Psoas muscle (tissue), 8 donors: ENCODE measurements around the gene CSPG4. TPM values are rescaled to one million over a fixed set of nuclear protein-coding genes. Genes with fewer than 3 reads are reported as not detected.
A peak's percentile ranks its signal among the peaks of the same experiment; 100 is the strongest.

ENCODE experiments used
- ATAC-seq, 4 donors: fragments of 200-7000 bp; cut with Tn5 transposase; one replicate each; pipeline ENCODE4 v1.9.1; 2020; ENCODE audit warnings: moderate library complexity in 3 of 4, mild to moderate bottlenecking in 2 of 4
- DNase-seq, 2 donors: peaks; one replicate each; pipeline ENCODE4 v3.0.0-alpha.2; 2020
- H3K27ac ChIP-seq: fragments of 200-600 bp; one replicate; pipeline ENCODE4 v1.8.0; 2022
- H3K27me3 ChIP-seq, 3 donors: fragments of 200-600 bp in 1 of 3; one replicate each; pipeline versions ENCODE4 v1.6.1 to v1.8.0; 2013 to 2022; ENCODE audit warnings: low read length in 2 of 3, mild to moderate bottlenecking in 2 of 3, moderate library complexity in 1 of 3; ENCODE audit not compliant: insufficient read depth in 3 of 3
- H3K36me3 ChIP-seq, 2 donors: fragments of 200-600 bp in 1 of 2; one replicate each; pipeline versions ENCODE4 v1.6.1 to v1.8.0; 2013 to 2022; ENCODE audit warnings: low read depth in 1 of 2, mild to moderate bottlenecking in 1 of 2, moderate library complexity in 1 of 2; ENCODE audit not compliant: insufficient read depth in 1 of 2
- H3K4me1 ChIP-seq: fragments of 200-600 bp; one replicate; pipeline ENCODE4 v1.8.0; 2022
- H3K4me3 ChIP-seq: fragments of 200-600 bp; one replicate; pipeline ENCODE4 v1.8.0; 2022; ENCODE audit warnings: mild to moderate bottlenecking
- H3K9me3 ChIP-seq: fragments of 200-600 bp; one replicate; pipeline ENCODE4 v1.8.0; 2022
- WGBS, 3 donors: extraction: QIAGEN DNeasy Blood & Tissue Kit; methylation state at CpG; one replicate each; pipeline versions ENCODE4 v1.1.6 to v1.1.7; 2013; 5-methylcytosine and 5-hydroxymethylcytosine counted together
- intact Hi-C, 2 donors: fragments of 100-400 bp; cut with DNase I; formaldehyde crosslinking; loops; one replicate each; pipeline versions ENCODE4 v1.11.0 to v1.14.2; 2022
- polyA plus RNA-seq, 3 donors: library from polyadenylated mRNA; stranded (reverse); fragments of 200-250 nt; gene quantifications; one replicate each; pipeline ENCODE4 v1.2.3, GENCODE V29; 2013
- total RNA-seq, 4 donors: library from RNA; stranded (reverse); fragmentation: NEBNext Ultra II Directional in 2 of 4; extraction: Animal tissue kit (Norgen Biotek cat#: 25700) in 2 of 4; gene quantifications; one replicate each; pipeline versions ENCODE4 v1.2.1 to v1.2.4, GENCODE V29; 2021 to 2023
- TF ChIP-seq, protein P1 (sequence below): fragments of 200-600 bp; IDR thresholded peaks from one replicate; pipeline ENCODE4 v1.8.0; 2022; ENCODE audit warnings: antibody characterized with exemption
- donor health status: healthy with polysubstance abuse.
- donor health status: DM: no; HTN: no; CAD: no; lungs with moderate emphysema.
- donor health status: Bipolar disorder and iron deficiency.
- donor health status: healthy.
- donor health status: DM: yes; HTN: yes; CAD: no.
- donor health status: DM: no; HTN: no; CAD: no.
- donor health status: DM: no; HTN: no; CAD: no.
- donor health status: DM: yes; HTN: yes; CAD: no.

CSPG4 gene
- total and polyA plus RNA-seq, 7 donors = 8.1 to 49.5 (median 15.9) TPM

DNA sequence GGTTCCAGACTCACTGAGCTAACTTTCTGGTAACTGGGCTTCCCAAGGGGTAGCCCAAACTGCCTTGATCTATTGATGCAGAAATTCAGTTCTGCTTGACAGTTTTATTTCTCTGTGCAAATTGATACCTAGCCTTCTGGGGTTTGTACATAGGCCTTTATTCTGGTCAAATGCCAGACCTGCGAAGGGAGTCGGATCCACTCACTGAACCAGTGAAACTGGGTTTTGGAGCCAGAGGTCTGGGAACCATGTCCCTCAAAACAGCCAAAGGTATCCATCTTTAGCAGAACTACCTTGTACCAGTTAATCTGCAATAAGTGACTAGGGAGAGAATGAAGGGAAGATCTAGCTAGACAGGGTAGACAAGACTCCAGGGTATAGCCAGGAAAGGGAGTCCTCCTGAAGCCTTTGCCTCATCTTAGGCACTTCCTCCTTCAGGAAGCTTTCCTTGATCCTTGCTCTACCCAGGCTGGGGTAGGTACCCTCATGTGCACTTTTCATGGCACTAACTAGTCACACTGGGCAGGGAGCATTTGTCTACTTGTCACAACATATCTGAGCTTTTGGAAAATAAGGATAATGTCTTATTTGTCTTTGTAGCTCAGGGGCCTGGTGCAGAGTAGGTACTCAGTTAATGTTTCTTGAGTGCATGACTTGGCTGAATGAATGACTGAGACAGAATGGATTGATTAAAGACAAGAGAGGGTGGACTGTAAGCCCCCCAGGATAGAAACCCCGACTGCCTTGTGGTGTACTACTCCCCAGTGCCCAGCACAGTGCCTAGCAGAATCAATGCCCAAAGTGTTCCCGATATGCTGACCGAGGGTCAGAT lies 66.3 kb downstream of the CSPG4 start:
- intact Hi-C loops = no loop called here
- TF ChIP-seq, protein P1, sequence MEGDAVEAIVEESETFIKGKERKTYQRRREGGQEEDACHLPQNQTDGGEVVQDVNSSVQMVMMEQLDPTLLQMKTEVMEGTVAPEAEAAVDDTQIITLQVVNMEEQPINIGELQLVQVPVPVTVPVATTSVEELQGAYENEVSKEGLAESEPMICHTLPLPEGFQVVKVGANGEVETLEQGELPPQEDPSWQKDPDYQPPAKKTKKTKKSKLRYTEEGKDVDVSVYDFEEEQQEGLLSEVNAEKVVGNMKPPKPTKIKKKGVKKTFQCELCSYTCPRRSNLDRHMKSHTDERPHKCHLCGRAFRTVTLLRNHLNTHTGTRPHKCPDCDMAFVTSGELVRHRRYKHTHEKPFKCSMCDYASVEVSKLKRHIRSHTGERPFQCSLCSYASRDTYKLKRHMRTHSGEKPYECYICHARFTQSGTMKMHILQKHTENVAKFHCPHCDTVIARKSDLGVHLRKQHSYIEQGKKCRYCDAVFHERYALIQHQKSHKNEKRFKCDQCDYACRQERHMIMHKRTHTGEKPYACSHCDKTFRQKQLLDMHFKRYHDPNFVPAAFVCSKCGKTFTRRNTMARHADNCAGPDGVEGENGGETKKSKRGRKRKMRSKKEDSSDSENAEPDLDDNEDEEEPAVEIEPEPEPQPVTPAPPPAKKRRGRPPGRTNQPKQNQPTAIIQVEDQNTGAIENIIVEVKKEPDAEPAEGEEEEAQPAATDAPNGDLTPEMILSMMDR = no peak

GRCh38 chr15:75644376-75644775 lies 68.3 kb downstream of the CSPG4 start:
- Histone ChIP-seq H3K27me3 (no peaks in the 10 kb centered on the region), H3K27ac (no peak overlapping the region), H3K36me3 (no peaks in the 10 kb centered on the region), H3K4me3 (no peak overlapping the region), H3K9me3 (no peaks in the 10 kb centered on the region), H3K4me1 (peaks cover 2% of the 10 kb centered on the region)
- TF ChIP-seq, protein P1 = no peak
- ATAC-seq (no peak), DNase-seq (peak in 1 of 2 donors; percentile 6)
- WGBS, 3 donors = 70 to 77% (median 74%) methylated on average over 2 of the region's 2 CpGs
- intact Hi-C loops = no loop called here

More for the DNA sequence above, 66.3 kb downstream of the CSPG4 start:
- Histone ChIP-seq H3K4me1 (peaks cover 11% of the 10 kb centered on the region), H3K27ac (peak overlapping the region; percentile 87), H3K27me3 (no peaks in the 10 kb centered on the region), H3K9me3 (no peaks in the 10 kb centered on the region), H3K4me3 (peak overlapping the region; percentile 93), H3K36me3 (no peaks in the 10 kb centered on the region)
- ATAC-seq (no peak), DNase-seq (no peak)
- 33 to 49% (median 48%) methylated on average over 5 of the region's 5 CpGs for WGBS, 3 donors

GRCh38 chr15:75641603-75642002 lies 71.0 kb downstream of the CSPG4 start:
- Histone ChIP-seq H3K9me3 (no peaks in the 10 kb centered on the region), H3K4me1 (peaks cover 19% of the 10 kb centered on the region), H3K36me3 (no peaks in the 10 kb centered on the region), H3K27ac (no peak overlapping the region), H3K4me3 (no peak overlapping the region), H3K27me3 (no peaks in the 10 kb centered on the region)
- intact Hi-C loops = no loop called here
- TF ChIP-seq, protein P1 = no peak
- DNase-seq = no peak
- ATAC-seq = no peak
- WGBS, 3 donors = 86 to 93% (median 91%) methylated on average over 5 of the region's 5 CpGs

DNA sequence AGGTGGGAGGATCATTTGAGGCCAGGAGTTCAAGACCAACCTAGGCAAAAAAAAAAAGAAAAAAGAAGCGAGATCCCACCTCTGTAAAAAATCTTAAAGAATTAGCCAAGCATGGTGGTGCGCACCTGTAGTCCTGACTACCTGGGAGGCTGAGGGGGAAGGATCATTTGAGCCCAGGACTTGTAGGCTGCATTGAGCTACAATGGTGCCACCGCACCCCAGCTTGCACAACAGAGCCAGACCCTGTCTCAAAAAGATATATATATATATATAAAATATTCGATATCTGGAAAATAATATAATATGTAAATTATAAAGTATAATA lies 71.5 kb downstream of the CSPG4 start:
- ATAC-seq = no peak
- TF ChIP-seq, protein P1 = no peak
- intact Hi-C loops = no loop called here
- Histone ChIP-seq H3K27ac (peak overlapping the region; percentile 96), H3K4me1 (peaks cover 19% of the 10 kb centered on the region), H3K9me3 (no peaks in the 10 kb centered on the region), H3K36me3 (no peaks in the 10 kb centered on the region), H3K4me3 (peak overlapping the region; percentile 94), H3K27me3 (no peaks in the 10 kb centered on the region)
- 77 to 94% (median 82%) methylated on average over 4 of the region's 4 CpGs for WGBS, 3 donors
- DNase-seq = no peak
